NCI-H1417 (cell line): ENCODE measurements around the gene ZG16B.
A peak's percentile ranks its signal among the peaks of the same experiment; 100 is the strongest.

ENCODE experiments used
- DNase-seq, 3 experiments: peaks; one replicate each; lab custom pipeline; 2025; lab: John Stamatoyannopoulos, UW

ZG16B gene, protein sequence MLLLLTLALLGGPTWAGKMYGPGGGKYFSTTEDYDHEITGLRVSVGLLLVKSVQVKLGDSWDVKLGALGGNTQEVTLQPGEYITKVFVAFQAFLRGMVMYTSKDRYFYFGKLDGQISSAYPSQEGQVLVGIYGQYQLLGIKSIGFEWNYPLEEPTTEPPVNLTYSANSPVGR

DNA sequence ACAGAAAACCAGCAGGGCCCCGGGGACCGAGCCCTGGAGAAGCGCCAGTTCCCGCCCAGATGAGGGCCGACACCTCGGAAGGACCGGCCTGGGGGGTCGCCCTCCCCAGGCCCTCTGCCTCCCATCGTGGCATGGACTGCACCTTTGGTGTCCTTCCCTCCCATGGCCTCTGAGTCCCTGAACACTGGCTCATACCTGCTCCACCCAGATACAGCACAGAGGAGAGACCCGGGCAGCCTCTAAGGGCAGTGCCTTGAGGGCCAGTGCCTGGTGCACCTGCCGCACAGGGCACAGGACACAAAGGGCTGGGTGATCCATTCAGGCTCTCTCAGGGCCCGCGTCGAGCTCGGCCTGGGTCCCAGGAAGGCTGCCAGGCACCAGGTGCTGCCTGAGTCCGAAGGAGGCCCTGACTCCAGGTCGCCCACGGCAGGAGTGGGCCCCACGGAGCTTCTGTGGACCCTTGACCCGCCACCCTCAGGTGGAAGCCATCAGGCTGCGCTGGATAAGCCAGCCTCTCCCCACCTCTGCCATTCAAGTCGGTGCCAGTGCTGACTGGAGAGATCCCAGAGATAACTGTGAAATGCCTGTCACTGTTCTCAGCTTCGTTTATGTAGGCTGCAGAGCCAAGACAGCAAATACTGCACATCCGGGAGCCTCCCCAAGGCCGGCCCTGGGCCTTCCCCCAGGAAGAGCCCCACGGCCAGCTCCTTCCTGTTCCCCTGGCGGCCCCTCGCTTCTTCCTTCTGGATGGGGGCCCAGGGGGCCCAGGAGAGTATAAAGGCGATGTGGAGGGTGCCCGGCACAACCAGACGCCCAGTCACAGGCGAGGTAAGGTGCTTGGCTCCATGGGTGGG, at the start of gene ZG16B:
TSS of gene ZG16B (plus strand) at position 803 of the 854 bp plus-strand sequence. CDS start 139 bp downstream, outside the sequence.
- DNase-seq = no peak

DNA sequence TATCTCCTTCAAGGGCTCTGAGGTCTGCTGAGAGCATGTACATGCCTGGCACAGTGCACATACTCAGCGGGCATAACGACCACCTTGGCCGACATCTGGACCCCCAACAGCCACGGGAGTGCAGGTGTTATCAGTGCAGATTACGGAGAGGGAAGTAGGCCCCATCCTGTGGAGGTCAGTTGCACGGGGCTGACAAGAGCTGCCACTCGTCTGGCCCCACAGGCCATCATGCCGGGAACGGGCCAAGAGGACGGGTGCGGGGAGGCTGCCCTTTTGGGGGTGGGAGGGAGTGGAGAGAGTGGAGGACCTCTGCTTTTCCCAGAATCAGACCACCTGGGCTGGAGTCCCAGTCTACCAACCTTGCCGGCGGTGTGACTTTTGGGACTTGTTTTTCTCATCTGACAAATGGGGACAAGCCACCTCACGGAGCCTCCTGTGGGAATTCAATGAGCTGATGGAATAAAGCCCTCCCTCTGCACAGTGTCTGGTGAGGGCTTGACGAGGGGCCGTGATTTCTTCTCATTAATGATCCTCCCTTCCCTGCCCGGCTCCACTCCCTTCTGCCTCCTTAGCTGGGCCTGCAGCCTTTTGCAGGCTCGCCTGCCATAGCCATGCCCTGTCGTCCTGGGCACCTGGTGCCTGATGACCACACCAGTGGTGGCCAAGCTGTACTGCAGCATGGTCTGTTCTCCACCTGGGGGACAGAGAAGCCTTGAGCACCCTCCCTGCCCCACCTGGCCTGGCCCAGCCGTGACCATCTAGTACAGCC, 47.3 kb upstream of the ZG16B start:
- DNase-seq = no peak

DNA sequence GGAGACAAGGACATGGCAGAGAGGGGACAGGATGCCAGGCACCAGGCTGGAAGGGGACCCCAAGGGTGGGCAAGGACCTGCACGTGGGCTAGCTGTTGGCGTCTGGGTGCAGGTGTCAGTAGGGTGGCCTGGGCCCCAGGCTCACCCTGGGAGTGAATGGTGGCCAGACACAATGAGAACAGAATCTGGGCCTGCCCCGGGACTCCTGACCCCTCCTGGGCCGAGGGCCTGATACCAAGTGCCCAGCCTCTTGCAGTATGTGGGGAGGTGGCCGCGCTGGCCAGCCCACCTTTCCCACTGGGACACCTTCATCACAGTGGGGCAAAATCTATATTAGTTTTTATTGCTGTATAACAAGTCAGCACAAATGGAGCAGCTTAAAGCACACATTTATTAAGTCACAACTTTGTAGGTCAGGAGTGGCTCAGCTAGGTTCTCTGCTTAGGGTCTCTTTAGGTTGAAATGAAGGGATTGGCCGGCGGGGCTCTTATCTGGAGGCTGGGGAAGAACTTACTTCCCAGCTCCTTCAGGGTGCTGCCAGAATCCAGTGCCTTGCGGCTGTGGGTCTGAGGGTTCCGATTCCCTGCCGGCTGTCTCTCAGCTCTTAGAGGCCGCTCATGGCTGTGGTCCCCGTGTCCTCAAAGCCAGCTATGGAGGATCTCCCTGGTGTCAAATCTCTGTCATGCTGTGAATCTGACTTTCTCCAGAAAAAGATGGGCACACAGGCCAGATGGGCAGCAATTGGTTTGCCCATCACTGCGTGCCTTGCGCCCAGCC, 46.3 kb upstream of the ZG16B start:
- DNase-seq = no peak

DNA sequence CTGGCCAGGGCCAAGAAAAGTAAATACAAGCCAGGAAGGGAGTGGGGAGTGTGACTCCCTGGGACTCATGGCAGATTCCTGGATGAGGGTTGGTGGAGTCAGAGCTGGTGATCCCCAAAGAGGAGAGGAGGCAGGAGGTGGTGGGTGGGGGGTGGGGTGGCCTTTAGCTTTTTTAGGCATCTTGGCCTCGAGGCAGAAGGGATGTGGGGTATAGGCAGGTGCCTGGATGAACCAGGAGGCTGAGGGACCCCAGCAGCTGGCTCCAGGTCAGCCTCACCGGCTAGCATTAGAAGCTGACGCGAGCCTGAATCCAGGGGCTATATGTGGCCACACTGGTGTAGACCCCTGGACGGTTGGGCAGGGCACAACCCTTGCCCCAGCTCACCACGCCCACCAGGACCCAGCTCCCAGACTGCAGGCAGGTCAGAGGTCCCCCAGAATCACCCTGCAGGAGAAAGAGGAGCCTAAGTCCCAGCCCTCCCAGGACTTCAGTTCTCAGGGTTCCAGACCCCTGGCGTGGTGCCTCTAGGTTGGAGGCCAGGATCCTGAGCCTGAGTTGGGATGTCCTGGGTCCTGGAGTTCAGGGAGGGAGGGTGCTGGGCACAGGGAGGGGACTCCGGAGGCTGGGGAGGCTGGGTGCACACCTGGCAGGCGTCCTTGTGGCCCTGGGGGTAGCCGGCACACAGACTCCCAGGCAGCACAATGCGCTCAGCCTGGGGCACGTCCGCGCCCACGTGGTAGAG, 45.6 kb upstream of the ZG16B start:
- no peak for DNase-seq

DNA sequence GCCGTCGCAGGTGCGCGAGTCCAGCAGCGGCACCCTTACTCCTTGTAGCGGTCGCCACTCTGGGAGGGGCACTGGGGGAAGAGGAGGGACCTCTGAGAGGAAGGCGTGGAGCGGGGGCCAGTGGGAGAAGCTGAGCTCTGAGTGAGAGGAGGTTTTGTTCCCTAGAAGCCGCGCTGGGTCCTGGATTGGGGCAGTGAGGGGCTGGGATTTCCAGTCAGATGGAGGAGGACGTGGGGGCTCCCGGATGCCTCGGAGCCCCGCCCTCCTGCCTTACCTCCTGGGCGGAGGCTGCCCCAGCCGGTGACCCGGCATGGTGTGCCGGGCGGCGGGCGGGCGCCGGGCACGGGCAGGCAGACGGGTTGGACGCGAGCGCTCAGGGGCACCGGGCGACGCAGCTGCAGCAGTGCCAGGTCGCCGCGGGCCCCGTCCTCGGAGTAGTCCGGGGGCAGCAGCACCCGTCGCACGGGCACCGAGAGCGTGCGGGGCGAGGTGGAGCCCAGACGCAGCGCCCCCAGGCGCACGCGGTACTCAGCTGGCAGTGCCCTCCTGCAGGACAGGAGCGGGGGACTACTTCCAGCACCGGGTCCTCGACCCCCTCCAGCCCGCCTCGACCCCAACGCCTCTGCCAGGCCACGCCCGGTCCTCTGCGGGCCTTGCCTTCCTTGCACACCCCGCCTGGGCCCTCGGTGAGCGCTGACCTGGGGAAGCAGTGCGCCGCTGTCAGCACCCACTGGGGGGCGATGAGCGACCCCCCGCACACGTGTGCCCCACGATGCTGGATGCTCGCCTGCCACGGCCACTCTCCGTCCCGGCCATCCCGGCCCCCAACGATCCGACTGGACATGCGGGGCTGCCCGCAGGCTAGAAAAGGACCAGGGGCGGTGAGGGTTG, 44.8 kb upstream of the ZG16B start:
- DNase-seq = peak in 2 of 3 experiments; percentile 64 to 69

DNA sequence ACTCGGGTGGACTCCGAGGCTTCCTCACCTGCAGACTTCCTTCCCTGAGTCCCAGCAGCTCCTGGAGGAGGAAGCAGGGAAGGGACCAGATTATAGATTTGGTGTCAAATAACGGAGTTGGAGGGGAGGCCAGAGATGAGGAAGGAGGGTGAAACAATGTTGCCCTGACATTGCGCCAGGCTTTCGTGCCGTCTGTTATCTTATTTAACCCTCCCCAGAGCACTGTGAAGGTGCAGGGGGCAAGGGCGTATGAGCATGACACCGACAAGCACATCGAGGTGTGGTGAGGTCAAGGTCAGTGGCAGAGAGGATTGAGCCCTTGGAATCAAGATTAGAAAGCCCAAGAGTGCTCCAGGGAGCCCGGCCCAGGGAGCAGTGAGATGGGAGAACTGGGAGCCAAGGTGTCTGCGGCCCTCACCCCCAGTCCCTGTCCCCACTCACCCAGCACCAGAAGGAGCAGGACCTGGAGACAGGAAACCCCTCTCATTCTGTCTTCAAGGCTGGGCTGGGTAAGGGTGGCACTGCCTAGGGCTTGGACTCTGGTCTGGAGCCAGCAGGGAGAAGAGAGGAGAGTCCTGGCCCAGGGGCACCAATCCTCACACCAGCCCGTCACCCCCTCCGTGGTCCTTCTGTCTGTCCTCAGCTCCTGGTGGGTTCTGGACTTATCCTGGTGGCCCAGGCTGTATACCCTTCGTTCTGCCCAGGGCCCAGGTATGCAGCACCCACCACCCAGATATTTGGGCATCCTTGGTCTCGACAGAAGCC, 43.9 kb upstream of the ZG16B start:
- DNase-seq = peak in 1 of 3 experiments; percentile 16

DNA sequence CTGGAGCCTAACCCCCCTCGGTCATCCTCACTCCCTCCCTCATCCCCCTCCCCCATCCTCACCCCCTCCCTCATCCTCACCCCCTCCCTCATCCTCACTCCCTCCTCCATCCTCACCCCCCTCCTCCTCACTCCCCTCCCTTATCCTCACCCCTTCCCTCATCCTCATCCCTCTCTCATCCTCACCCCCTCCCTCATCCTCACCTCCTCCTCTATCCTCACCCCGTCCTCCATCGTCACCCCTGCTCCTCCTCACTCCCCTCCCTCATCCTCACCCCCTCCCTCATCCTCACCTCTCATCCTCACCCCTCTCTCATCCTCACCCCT, 43.3 kb upstream of the ZG16B start:
- DNase-seq = no peak

DNA sequence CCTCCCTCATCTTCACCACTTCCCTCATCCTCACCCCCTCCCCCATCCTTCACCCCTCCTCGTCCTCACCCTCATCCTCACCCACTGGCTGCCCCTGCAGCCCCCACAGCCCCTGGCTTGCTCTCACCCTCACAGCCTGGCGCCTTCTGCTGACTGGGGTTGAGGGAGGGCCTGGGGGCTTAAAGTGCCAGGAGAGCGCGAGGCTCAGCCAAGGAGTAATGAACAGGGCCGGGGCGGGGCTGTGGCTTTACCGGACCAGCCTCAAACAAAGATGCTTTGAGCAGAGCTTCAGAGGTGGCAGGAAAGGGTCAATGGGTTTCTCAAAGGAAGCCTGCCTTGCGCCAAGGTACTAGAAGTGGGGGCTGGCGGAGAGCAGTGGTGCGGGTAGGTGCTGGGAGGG, 42.7 kb upstream of the ZG16B start, which contains the start of gene PRSS33:
TSS of gene PRSS33 (minus strand) at position 155 of the 400 bp plus-strand sequence. CDS start 1,013 bp downstream, outside the sequence.
- DNase-seq = no peak

DNA sequence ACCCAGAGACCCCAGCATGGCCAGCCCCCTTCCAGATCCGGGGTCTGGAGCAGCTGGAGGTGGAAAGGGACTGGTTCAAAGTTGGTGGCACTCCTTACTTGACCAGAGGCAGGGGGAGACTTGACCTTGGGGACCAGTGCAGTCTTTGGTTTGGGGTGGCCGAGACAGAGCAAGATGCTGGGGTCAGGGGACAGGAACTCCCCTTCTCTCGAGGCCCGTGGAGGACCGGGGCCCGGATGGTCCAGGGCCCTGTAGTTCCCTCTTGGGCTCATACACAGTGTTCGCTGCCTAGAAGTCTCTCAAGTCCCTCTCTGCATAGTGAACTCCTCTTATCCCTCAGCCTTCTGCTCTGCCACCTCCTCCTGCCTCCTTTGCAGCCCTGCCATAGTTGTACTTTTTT, 42.1 kb upstream of the ZG16B start:
- no peak for DNase-seq

DNA sequence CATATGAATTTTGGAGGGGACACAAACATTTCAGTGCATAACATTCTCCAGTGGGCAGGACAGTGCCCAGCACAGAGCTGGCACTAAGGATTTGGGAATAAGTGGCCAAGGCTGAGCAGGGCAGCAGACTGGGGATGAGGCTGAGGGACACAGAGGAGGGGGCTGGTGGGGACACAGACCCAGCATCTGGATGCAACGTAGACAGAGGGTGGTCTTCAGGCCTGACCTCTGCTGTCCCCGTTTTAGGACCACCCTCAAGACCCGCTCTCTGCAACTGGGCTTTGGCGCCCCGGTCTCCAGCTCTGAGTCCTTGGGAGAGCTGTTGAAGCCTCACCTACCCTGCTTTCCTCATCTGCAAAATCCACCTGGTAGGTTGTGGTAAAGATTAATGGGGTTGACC, 39.5 kb upstream of the ZG16B start:
- no peak for DNase-seq

DNA sequence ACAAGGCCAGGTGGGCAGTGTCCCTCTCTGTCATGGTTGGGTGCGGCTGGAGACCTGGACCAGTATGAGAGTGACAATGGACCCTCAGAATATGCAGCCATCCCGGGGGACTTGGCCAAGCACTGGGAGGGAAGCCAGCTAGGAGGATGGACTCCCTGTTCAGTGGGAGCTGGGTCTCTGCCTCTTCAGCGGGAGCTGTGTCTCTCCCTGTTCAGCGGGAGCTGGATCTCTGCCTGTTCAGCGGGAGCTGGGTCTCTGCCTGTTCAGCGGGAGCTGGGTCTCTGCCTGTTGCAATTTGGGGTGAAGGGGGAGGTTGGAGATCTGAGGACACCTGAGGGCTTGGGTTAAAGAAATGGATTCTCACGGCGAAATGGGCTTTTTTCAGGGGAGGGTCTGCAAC, 38.9 kb upstream of the ZG16B start:
- DNase-seq = no peak

DNA sequence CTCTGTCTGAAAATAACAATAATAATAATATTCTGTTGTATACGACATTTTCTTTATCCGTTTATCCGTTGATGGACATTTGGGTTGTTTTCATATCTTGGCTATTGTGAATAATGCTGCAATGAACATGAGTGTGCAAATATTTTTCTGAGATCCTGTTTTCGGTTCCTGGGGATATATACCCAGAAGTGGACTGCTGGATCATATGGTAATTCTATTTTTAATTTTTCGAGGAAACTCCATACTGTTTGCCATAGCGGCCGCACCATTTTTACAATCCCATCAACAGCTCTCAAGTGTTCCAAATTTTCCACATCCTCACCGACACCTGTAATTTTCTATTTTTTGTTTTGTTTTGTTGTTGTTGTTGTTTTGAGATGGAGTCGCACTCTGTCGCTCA, 37.2 kb upstream of the ZG16B start:
- DNase-seq = no peak

DNA sequence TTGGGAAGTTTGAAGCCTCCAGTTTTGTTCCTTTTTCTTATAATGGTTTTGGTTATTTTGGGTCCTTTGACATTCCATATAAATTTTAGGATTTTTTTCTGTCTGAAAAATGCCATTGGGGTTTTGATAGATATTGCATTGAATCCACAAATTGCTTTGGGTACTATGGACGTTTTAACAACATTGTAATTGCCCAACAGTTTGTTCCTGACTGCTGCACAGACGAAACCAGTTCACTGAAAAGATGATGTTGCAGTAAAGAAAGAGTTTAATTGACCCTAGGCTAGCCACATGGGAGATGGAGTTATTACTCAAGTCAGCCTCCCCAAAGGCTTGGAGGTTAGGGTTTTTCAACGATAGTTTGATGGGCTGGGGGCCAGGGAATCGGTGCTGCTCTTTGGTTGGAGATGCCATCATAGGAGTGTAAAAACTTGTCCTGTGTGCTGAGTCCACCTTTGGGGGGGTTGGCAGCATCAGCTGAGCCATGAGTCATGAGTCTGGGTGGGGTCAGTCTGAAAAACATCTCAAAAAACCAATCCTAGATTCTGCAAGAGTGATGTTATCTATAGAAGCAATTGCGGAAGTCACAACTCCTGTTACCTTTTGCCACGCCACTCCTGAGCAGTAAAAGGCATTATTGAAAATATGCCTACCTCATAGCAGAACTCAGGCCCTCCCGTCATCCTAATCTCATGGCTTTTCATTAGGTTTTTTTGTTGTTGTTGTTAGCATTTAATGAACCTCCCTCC, 34.5 kb upstream of the ZG16B start:
- no peak for DNase-seq

DNA sequence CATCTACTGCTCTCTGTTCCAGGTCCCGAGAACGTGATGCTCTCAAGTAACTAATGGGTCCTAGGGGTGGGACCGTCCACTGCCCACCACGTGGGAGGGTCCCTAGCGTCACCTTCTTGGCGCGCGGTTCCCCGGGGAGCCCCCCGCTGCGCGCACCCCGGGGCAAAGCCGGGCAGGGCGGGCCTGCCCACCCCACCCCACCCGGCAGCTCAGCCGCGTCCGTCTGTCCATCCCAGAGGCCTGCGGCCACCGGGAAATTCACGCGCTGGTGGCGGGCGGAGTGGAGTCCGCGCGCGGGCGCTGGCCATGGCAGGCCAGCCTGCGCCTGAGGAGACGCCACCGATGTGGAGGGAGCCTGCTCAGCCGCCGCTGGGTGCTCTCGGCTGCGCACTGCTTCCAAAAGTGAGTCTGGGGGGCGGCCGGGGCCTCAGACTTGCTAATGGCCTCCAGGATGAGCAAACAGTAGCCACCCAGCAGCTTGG, 31.3 kb upstream of the ZG16B start:
- DNase-seq = no peak

DNA sequence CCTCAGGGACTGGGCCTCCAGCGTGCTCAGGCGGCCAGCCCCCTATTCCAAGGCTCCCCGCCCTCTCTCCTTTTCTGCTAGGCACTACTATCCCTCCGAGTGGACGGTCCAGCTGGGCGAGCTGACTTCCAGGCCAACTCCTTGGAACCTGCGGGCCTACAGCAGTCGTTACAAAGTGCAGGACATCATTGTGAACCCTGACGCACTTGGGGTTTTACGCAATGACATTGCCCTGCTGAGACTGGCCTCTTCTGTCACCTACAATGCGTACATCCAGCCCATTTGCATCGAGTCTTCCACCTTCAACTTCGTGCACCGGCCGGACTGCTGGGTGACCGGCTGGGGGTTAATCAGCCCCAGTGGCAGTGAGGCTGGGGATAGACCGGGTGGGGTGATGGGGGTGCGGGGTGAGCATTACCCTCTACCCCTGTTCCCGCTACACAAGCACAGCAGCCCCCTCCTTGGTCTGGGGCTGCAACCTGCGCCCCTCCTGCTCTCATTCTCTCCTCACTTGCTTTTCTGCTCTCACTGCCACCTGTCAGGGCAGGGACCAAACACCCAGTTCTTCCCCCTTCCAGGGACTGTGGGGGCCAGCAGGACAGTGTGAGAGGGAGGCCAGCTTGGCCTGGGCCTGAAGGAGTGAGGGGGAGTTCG, 30.8 kb upstream of the ZG16B start:
- no peak for DNase-seq

DNA sequence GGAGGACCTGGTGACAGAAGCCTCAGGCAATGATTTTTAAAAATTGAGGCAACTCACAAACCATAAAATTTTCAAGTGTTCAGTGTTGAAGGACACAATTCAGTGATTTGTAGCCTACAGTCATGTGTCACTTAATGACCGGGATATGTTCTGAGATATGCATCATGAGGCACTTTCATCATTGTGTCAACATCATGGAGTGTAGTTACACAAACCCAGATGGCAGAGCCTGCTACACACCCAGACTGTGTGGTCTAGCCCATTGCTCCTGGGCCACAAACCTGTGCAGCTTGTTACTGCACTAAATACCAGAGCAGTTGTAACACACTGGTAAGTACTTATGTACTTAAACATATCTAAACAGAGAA, 30.3 kb upstream of the ZG16B start:
- DNase-seq = peak in 1 of 3 experiments; percentile 50

DNA sequence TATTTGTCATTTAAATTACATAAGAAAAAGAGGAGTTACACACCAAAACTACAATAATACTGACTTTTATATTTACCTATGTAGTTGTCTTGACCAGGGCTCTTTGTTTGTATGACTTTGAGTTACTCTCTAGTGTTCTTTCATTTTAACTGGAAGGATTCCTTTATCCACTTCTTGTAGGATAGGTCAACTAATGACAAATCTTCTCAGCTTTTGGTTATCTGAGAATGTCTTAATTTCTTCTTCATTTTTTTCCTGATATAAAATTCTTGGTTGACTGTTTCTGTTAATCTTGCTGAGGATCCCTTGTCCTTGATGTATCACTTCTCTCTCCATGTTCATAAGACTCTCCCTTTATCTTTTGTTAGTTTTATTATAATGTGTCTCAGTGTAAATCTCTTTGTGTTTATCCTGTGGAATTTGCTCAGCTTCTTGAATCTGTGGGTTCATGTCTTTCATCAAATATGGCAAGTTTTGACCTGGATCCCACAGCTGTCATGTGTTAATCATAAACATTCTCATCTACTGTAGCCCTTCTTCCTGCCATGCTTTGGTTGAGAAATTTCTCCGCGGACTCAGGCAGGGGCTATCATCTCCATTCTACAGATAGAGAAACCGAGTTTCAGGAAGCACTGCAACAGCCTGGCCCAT, 26.4 kb upstream of the ZG16B start:
- DNase-seq = no peak

DNA sequence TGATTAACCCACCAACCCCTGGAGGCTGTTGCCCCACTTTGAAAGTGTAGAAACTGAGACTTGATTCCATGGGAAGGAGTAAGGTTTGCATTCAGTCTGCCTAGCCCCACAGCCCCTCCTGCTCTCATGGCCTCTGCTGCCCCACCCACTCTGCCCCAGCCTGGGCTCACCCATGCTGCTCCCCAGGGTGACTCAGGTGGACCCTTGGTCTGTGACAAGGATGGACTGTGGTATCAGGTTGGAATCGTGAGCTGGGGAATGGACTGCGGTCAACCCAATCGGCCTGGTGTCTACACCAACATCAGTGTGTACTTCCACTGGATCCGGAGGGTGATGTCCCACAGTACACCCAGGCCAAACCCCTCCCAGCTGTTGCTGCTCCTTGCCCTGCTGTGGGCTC, 25.4 kb upstream of the ZG16B start:
- DNase-seq = no peak
